Measurements from ENCODE around the gene TRAPPC1.

Gene TRAPPC1

GRCh38 chr17:7884581-7885366, 47.0 kb downstream of the TRAPPC1 start:
- TF ChIP-seq ZNF274 (IDR thresholded peaks at IDR 0.05; ENCODE audit: low read depth, low read length), result no peak
- H3K4me3 ChIP-seq (ENCODE audit: low read length), result peak overlapping the region; percentile 85; the same call in 1 of the 2 replicates

GRCh38 chr17:7883781-7884386, 47.9 kb downstream of the TRAPPC1 start:
- TF ChIP-seq ZNF274 (IDR thresholded peaks at IDR 0.05; ENCODE audit: low read depth, low read length), result no peak
- peak overlapping the region; percentile 67 for H3K4me3 ChIP-seq (ENCODE audit: low read length)

- no peak for TF ChIP-seq ZNF274 (IDR thresholded peaks at IDR 0.05; ENCODE audit: low read depth, low read length)
- H3K4me3 ChIP-seq (ENCODE audit: low read length), result peak overlapping the region; percentile 40; the same call in 1 of the 2 replicates
These were observed 49.1 kb downstream of the TRAPPC1 start for GRCh38 chr17:7882629-7883028.

- no peak for TF ChIP-seq ZNF274 (IDR thresholded peaks at IDR 0.05; ENCODE audit: low read depth, low read length)
- H3K4me3 ChIP-seq (ENCODE audit: low read length), result peak overlapping the region; percentile 49; the same call in 1 of the 2 replicates
These were observed 49.7 kb downstream of the TRAPPC1 start for GRCh38 chr17:7882068-7882467.

- no peak for TF ChIP-seq ZNF274 (IDR thresholded peaks at IDR 0.05; ENCODE audit: low read depth, low read length)
These were observed 50.3 kb downstream of the TRAPPC1 start for GRCh38 chr17:7881276-7882054.

More at GRCh38 chr17:7881276-7882054, 50.3 kb downstream of the TRAPPC1 start:
- H3K4me3 ChIP-seq (ENCODE audit: low read length), result peak overlapping the region; percentile 49; the same call in 1 of the 2 replicates
